ENCODE results near the gene DNTT.
"Not testable (repeated sequence)": the region's sequence is repeated elsewhere in the genome, so short reads cannot be mapped to it uniquely, and the experiment has no call there.

DNTT gene

GRCh38 chr10:96276831-96277230 is 27.4 kb upstream of the DNTT start:
- DNase-seq: no peak

- DNase-seq: no peak
Observed at GRCh38 chr10:96279191-96279641, 25.0 kb upstream of the DNTT start.

- DNase-seq: no peak
Observed at GRCh38 chr10:96280859-96281258, 23.4 kb upstream of the DNTT start.

- DNase-seq: no peak
Observed at GRCh38 chr10:96281444-96282029, 22.7 kb upstream of the DNTT start.

GRCh38 chr10:96283351-96283750 is 20.9 kb upstream of the DNTT start:
- no peak for DNase-seq

GRCh38 chr10:96283756-96284155 is 20.5 kb upstream of the DNTT start:
- no peak for DNase-seq

- no peak for DNase-seq
Observed at GRCh38 chr10:96285331-96285752, 18.9 kb upstream of the DNTT start.

- DNase-seq: no peak
Observed at GRCh38 chr10:96287392-96288105, 16.7 kb upstream of the DNTT start.

- DNase-seq: no peak
Observed at GRCh38 chr10:96288151-96288621, 16.0 kb upstream of the DNTT start.

GRCh38 chr10:96289218-96289910 is 14.9 kb upstream of the DNTT start:
- no peak for DNase-seq

GRCh38 chr10:96290368-96291133 is 13.7 kb upstream of the DNTT start:
- no peak for DNase-seq

GRCh38 chr10:96292971-96293920 is 11.0 kb upstream of the DNTT start:
- no peak for DNase-seq

GRCh38 chr10:96295475-96295874 is 8.8 kb upstream of the DNTT start:
- no peak for DNase-seq

GRCh38 chr10:96297486-96297885 is 6.7 kb upstream of the DNTT start:
- no peak for DNase-seq

GRCh38 chr10:96298362-96298761 is 5.9 kb upstream of the DNTT start:
- no peak for DNase-seq

- DNase-seq: no peak
Observed at GRCh38 chr10:96299383-96299782, 4.9 kb upstream of the DNTT start.

GRCh38 chr10:96301616-96302015 is 2.6 kb upstream of the DNTT start:
- no peak for DNase-seq

- no peak for DNase-seq
Observed at GRCh38 chr10:96305019-96305418, 785 bp downstream of the DNTT start.

- DNase-seq: no peak
Observed at GRCh38 chr10:96306516-96306915, 2.3 kb downstream of the DNTT start.

- DNase-seq: not testable (repeated sequence)
Observed at GRCh38 chr10:96308854-96309253, 4.6 kb downstream of the DNTT start.

GRCh38 chr10:96309628-96310320 is 5.5 kb downstream of the DNTT start:
- DNase-seq: no peak

GRCh38 chr10:96310321-96310669 is 6.1 kb downstream of the DNTT start:
- no peak for DNase-seq

All from activated effector memory CD4-positive, alpha-beta T cell treated with Interleukin-2 at 50 U/mL for 16 hours (primary cell).